DOHH2 (cell line): ENCODE measurements around the gene ABCD4.

Source experiments
- EZH2phosphoT487 ChIP-seq: fragments of 200-600 bp; sonication (generic); IDR thresholded peaks from 2 replicates; pipeline ENCODE4 v1.6.1; 2017; ENCODE audit warnings: borderline replicate concordance, mild to moderate bottlenecking, antibody characterized with exemption, low read length, moderate library complexity, mixed read lengths
- TF ChIP-seq, protein P1 (sequence below): fragments of 200-600 bp; sonication (generic); IDR thresholded peaks from one replicate; pipeline ENCODE4 v1.5.1; 2014; ENCODE audit warnings: antibody characterized with exemption, mild to moderate bottlenecking, low read depth, low read length; ENCODE audit not compliant: poor library complexity, severe bottlenecking

DNA sequence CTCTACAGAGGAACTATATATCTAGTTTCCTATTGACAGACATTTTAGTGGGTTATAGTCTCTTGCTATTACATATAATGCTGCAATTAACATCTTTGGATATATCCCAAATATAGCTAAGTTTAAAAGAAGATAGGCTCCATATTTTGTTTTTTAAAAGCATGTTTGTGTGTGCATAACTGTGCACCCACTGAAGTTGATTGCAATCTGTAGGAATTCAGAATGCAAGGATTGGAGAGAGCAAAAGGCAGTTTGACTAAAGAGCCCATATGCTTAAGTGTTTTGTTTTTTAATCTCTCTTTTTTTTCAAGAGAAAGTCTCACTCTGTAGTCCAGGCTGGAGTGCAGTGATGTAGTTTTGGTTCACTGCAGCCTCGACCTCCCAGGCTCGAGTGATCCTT lies 9.4 kb upstream of the ABCD4 start:
- no peak for TF ChIP-seq EZH2phosphoT487
- TF ChIP-seq, protein P1, sequence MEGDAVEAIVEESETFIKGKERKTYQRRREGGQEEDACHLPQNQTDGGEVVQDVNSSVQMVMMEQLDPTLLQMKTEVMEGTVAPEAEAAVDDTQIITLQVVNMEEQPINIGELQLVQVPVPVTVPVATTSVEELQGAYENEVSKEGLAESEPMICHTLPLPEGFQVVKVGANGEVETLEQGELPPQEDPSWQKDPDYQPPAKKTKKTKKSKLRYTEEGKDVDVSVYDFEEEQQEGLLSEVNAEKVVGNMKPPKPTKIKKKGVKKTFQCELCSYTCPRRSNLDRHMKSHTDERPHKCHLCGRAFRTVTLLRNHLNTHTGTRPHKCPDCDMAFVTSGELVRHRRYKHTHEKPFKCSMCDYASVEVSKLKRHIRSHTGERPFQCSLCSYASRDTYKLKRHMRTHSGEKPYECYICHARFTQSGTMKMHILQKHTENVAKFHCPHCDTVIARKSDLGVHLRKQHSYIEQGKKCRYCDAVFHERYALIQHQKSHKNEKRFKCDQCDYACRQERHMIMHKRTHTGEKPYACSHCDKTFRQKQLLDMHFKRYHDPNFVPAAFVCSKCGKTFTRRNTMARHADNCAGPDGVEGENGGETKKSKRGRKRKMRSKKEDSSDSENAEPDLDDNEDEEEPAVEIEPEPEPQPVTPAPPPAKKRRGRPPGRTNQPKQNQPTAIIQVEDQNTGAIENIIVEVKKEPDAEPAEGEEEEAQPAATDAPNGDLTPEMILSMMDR: no peak
